ENCODE measurements around the gene KRTAP23-1. TPM values are rescaled to one million over a fixed set of nuclear protein-coding genes. Genes with fewer than 3 reads are reported as not detected.

KRTAP23-1 gene
- total and polyA plus RNA-seq, 2 of the 8 experiments (the other 6 are each of a cell fraction or from before 2014, with no cell fraction given): not detected

- TF ChIP-seq, protein P1, sequence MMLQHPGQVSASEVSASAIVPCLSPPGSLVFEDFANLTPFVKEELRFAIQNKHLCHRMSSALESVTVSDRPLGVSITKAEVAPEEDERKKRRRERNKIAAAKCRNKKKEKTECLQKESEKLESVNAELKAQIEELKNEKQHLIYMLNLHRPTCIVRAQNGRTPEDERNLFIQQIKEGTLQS (IDR thresholded peaks at IDR 0.05; ENCODE audit: insufficient read depth, low read depth, low read length): no peak
- TF ChIP-seq KDM1A (IDR thresholded peaks at IDR 0.05; ENCODE audit: borderline replicate concordance, low read length) (no peak), CBX5 (IDR thresholded peaks at IDR 0.05; ENCODE audit: low read depth, low read length) (no peak)
Measured at GRCh38 chr21:30337772-30338171, 10.6 kb downstream of the KRTAP23-1 start (continued).

All from H1 (cell line).